Measurements from ENCODE around the gene TAS2R20.

GRCh38 chr12:10952645-10953044, 45.5 kb downstream of the TAS2R20 start:
- TF ChIP-seq CTCF (IDR thresholded peaks at IDR 0.05) (no peak), POLR2A (IDR thresholded peaks at IDR 0.05) (no peak)
